ENCODE data around the gene C10orf67.

C10orf67 gene

GRCh38 chr10:23362879-23363792 lies 18.5 kb upstream of the C10orf67 start:
- TF ChIP-seq CTCF (IDR thresholded peaks at IDR 0.05; ENCODE audit: low read depth, low read length), result no peak
- DNase-seq (ENCODE audit: low read depth, low spot score), result no peak
- no peak overlapping the region for H3K4me3 ChIP-seq (ENCODE audit: low read depth, low read length)
- in situ Hi-C loops (cut with HindIII; ENCODE audit: low sequenced_read_pairs), result no loop called here

GRCh38 chr10:23362069-23362830 lies 17.7 kb upstream of the C10orf67 start:
- DNase-seq (ENCODE audit: low read depth, low spot score), result no peak
- in situ Hi-C loops (cut with HindIII; ENCODE audit: low sequenced_read_pairs), result no loop called here
- no peak overlapping the region for H3K4me3 ChIP-seq (ENCODE audit: low read depth, low read length)
- TF ChIP-seq CTCF (IDR thresholded peaks at IDR 0.05; ENCODE audit: low read depth, low read length), result no peak

DNA sequence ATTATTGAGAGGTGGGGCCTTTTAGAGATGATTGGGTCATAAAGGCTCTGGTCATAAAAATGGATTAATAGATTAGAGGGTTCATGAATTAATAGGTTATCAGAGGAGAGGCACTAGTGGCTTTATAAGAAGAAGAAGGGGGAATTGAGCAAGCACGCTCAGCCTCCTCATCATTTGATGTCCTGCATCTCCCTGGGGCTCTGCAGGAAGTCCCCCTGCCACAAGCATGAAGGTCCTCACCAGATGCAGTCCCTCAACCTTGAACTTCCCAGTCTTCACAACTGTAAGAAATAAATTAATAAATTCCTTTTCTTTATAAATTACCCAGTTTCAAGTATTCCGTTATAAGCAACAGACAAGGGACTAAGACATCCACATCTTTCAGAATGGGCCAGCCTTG lies 17.1 kb upstream of the C10orf67 start:
- no peak overlapping the region for H3K4me3 ChIP-seq (ENCODE audit: low read depth, low read length)
- DNase-seq (ENCODE audit: low read depth, low spot score), result no peak
- no peak for TF ChIP-seq CTCF (IDR thresholded peaks at IDR 0.05; ENCODE audit: low read depth, low read length)
- in situ Hi-C loops (cut with HindIII; ENCODE audit: low sequenced_read_pairs), result no loop called here

GRCh38 chr10:23359692-23360380 lies 15.2 kb upstream of the C10orf67 start:
- in situ Hi-C loops (cut with HindIII; ENCODE audit: low sequenced_read_pairs), result no loop called here
- no peak for DNase-seq (ENCODE audit: low read depth, low spot score)
- H3K4me3 ChIP-seq (ENCODE audit: low read depth, low read length), result no peak overlapping the region
- no peak for TF ChIP-seq CTCF (IDR thresholded peaks at IDR 0.05; ENCODE audit: low read depth, low read length)

GRCh38 chr10:23358357-23358756 lies 13.8 kb upstream of the C10orf67 start:
- H3K4me3 ChIP-seq (ENCODE audit: low read depth, low read length), result no peak overlapping the region
- in situ Hi-C loops (cut with HindIII; ENCODE audit: low sequenced_read_pairs), result no loop called here
- TF ChIP-seq CTCF (IDR thresholded peaks at IDR 0.05; ENCODE audit: low read depth, low read length), result peak; percentile 40
- DNase-seq (ENCODE audit: low read depth, low spot score), result no peak

DNA sequence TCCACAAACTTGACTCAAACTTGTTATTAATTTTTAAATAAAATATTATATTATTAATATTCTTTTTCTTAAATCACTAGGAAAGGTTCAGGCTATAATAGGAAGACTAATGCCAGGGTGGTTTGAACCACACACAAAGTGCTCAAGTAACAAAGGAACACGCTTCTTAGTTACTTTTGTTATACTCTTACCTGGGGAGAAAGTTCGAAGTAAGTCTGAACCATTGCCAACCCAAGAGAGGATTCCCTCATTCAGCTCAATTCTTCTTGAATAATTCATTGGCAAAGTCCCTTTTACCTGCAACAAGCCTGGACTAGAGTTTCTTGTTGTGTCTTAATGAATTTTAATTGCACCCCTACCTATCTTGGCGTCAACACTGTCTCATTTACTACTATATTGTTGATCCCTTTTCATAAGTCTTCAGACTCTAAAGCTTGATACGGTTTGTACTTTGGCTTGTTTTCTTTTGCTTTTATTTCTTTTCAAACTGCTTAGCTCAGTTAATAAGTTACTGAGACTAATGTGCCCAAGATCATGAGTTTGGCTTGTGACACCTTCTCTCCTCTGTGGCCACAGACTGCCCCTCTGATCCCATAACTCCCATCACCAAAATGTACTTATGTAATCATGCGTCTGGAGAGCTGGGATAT lies 10.2 kb upstream of the C10orf67 start:
- no peak for DNase-seq (ENCODE audit: low read depth, low spot score)
- in situ Hi-C loops (cut with HindIII; ENCODE audit: low sequenced_read_pairs), result no loop called here
- TF ChIP-seq CTCF (IDR thresholded peaks at IDR 0.05; ENCODE audit: low read depth, low read length), result no peak
- no peak overlapping the region for H3K4me3 ChIP-seq (ENCODE audit: low read depth, low read length)
